Uterine smooth muscle cell (primary cell): ENCODE measurements around the gene CDC42EP1. TPM values are rescaled to one million over a fixed set of nuclear protein-coding genes. Genes with fewer than 3 reads are reported as not detected.

Experiments
- total RNA-seq: library from RNA; depleted of rRNA; stranded (reverse); fragments of >200 nt; gene quantifications from 2 replicates; pipeline ENCODE4 v1.2.3, GENCODE V29; 2014

Gene CDC42EP1, protein sequence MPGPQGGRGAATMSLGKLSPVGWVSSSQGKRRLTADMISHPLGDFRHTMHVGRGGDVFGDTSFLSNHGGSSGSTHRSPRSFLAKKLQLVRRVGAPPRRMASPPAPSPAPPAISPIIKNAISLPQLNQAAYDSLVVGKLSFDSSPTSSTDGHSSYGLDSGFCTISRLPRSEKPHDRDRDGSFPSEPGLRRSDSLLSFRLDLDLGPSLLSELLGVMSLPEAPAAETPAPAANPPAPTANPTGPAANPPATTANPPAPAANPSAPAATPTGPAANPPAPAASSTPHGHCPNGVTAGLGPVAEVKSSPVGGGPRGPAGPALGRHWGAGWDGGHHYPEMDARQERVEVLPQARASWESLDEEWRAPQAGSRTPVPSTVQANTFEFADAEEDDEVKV
- 11.5 and 15.1 TPM in 2 replicates for total RNA-seq

DNA sequence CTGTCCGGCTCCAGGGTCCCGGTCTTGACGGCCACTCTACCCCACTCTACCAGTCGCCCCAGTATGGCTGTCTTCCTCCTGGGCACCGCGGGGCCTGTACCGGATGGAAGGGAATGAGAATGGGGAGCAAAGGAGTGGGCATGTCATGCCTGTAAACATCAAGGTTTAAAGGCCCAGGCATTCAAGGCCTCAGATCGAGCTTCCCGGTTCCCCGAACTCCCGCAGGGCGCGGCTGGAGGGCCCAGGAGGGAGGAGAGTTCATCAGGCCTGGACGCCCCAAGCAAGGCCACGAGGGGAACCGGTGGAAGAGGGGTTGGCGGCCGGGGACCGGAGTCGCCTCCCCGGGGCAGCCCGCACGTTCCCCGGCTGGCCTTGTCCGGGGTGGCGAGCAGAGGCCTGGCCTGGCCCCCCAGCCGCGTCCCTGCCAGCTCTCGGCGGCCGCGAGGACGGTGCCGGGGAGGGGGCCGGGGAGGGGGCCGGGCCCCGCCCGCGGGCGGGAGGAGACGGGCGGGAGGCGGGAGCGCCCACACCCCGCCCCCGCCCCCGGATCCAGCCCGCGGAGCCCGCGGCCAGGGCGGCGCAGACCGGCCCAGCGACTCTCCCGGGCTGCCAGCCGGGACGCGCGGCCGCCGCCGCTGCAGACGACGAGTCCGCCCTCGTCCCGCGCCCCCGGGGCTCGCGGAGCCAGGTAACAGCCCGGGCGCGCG, at the start of gene CDC42EP1:
TSS of gene CDC42EP1 (plus strand) at position 580 of the 707 bp plus-strand sequence. CDS start 5,870 bp downstream, outside the sequence.

DNA sequence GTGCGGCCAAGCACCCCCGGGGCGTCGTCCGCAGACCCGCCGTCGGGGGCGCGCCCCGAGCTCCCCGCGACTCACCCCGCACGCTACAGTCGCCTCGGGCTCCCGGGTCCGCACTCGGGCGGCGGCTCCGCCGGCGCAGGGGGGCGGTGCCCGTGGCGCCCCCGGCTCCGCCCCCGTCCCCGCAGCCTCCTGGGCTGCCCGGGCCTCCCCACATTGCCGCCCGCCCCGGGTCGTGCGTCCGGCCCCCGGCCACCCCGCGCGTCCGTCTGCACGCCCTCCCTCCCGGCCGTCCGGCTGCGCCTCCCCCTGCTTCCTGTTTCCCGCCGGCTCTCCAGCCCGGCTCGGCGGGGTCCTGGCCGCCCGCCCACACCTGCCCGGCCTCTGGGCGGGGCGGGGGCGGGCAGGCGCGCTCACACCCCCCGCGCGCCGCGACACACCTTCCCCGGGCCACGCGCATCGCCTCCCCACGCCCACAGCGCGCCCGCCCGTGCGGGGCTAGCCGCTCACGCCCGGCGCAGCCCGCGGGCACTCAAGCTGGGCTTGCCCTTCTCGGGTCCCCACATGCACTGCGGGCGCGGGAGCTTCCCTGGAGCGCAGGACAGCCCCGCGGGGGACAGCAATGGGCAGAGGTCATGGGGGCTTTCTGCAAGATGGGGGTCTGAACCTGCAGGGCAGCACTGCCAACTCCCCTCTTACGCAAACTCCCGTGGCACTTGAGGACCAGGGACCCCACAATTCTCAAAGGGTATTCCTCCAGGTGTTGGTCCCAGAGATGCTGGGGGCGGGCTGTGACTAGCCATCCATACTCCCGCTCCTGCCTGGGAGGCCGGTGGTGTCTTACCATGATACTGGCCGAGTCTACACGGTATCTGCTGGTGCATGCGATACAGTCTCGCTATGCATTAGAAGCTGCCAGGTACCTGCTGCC, 40.7 kb upstream of the CDC42EP1 start, which contains the start of gene CARD10:
TSS of gene CARD10 (minus strand) at position 148 of the 928 bp plus-strand sequence. CDS start 215 bp downstream, outside the sequence.

DNA sequence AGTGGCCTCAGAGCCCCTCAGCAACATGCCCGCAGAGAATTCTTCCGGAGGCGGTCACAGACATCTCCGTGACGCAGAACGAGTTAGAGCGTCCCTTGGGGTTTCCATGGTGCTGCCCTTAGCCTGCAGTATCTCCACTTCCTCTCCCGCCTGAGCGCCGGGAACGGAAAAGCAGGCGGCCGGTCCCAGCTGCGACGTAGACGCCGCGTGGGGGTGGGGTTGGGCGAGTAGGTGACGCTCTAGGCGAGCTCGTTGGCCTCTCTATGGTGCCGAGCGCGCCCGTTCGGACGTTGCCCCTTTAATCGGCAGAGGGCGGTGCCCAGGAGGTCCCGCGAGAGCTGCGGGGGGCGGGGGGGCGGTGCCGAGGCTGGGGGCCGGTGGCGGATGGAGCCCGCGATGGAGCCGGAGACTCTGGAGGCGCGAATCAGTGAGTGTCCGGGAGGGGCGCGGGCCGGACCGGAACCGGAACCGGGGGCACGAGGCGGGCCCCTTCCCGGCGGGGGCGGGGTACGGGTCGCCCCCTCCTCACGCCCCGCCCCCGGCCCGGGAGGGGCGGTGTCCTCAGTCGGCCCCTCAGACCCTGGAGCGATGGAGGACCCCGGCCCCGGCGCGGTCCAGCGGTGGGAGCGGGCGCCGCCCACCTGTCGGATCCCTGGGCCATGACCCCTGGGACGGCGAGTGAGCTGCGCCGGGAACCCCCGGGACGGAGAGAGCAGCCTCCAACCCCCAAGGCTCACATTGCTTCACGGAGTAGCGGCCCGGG, 48.4 kb downstream of the CDC42EP1 start, which contains the start of gene GGA1:
TSS of gene GGA1 (plus strand) at position 358 of the 763 bp plus-strand sequence. CDS start at position 385, 27 bp downstream.

Other genes starting within 250 kb of the CDC42EP1 start
- gene ELFN2, start 133.0 kb upstream of the CDC42EP1 start, total RNA-seq: 0.25 and 1.00 TPM in 2 replicates
- gene MFNG, start 74.1 kb upstream of the CDC42EP1 start, total RNA-seq: under 0.01 and 0.25 TPM in 2 replicates
- 1.2 and 2.1 TPM in 2 replicates for gene CARD10, start 41.1 kb upstream of the CDC42EP1 start, total RNA-seq
- not detected in 2 replicates for gene LGALS2, start 19.6 kb downstream of the CDC42EP1 start, total RNA-seq
- 37.8 and 39.0 TPM in 2 replicates for gene GGA1, start 48.4 kb downstream of the CDC42EP1 start, total RNA-seq
- gene SH3BP1, start 79.2 kb downstream of the CDC42EP1 start, total RNA-seq: 9.6 and 11.7 TPM in 2 replicates
- gene PDXP, start 98.2 kb downstream of the CDC42EP1 start, total RNA-seq: 6.4 and 13.8 TPM in 2 replicates
- 8,521 and 11,768 TPM in 2 replicates for gene LGALS1, start 115.2 kb downstream of the CDC42EP1 start, total RNA-seq
- 31.1 and 42.5 TPM in 2 replicates for gene NOL12, start 125.9 kb downstream of the CDC42EP1 start, total RNA-seq
- gene TRIOBP, start 136.6 kb downstream of the CDC42EP1 start, total RNA-seq: 192 and 230 TPM in 2 replicates
- 28.2 and 30.2 TPM in 2 replicates for gene GCAT, start 247.5 kb downstream of the CDC42EP1 start, total RNA-seq